Cardiac muscle cell (in vitro differentiated cells and primary cell): ENCODE data around the gene HS6ST3. TPM values are rescaled to one million over a fixed set of nuclear protein-coding genes. Genes with fewer than 3 reads are reported as not detected.

Source experiments
- DNase-seq, 2 donors: peaks; one replicate each; pipeline versions ENCODE4 v3.0.0 to v3.0.0-alpha.2; 2010 to 2017; ENCODE audit warnings: low read depth in 1 of 2, low spot score in 1 of 2
- H3K27ac ChIP-seq: fragments of 200-600 bp; sonication (generic); 2 replicates; pipeline ENCODE4 v1.5.1; 2016
- H3K27me3 ChIP-seq: fragments of 200-600 bp; sonication (generic); 2 replicates; pipeline ENCODE4 v1.6.0; 2016; ENCODE audit warnings: control low read depth
- H3K36me3 ChIP-seq: fragments of 200-600 bp; sonication (generic); 2 replicates; pipeline ENCODE4 v1.5.1; 2016; ENCODE audit warnings: control low read depth
- H3K4me1 ChIP-seq: fragments of 200-600 bp; sonication (generic); 2 replicates; pipeline ENCODE4 v1.8.1; 2017; ENCODE audit warnings: low read depth, mild to moderate bottlenecking, mixed run types
- H3K4me3 ChIP-seq: fragments of 200-600 bp; sonication (generic); 2 replicates; pipeline ENCODE4 v1.5.1; 2016; ENCODE audit warnings: mild to moderate bottlenecking
- H3K9me3 ChIP-seq: fragments of 200-600 bp; sonication (generic); 2 replicates; pipeline ENCODE4 v1.5.1; 2017; ENCODE audit warnings: low read depth, mild to moderate bottlenecking, control low read depth
- polyA plus RNA-seq: library from polyadenylated mRNA; unstranded; fragments of >200 nt; fragmentation: Nextera tagmentation; extraction: Ambion mirVana; gene quantifications from 2 replicates; pipeline ENCODE4 v1.2.1, GENCODE V29; 2016
- total RNA-seq: library from RNA; depleted of rRNA; stranded (reverse); fragments of >200 nt; gene quantifications from 2 replicates; pipeline ENCODE4 v1.2.3, GENCODE V29; 2016
- TF ChIP-seq, protein P1 (sequence below): IDR thresholded peaks from 2 replicates; pipeline ENCODE4 v1.5.1; 2012; ENCODE audit warnings: low read depth, mild to moderate bottlenecking, low read length

Gene HS6ST3
- total and polyA plus RNA-seq, 2 experiments from 2014 or later: 0.38 to 0.39 TPM

DNA sequence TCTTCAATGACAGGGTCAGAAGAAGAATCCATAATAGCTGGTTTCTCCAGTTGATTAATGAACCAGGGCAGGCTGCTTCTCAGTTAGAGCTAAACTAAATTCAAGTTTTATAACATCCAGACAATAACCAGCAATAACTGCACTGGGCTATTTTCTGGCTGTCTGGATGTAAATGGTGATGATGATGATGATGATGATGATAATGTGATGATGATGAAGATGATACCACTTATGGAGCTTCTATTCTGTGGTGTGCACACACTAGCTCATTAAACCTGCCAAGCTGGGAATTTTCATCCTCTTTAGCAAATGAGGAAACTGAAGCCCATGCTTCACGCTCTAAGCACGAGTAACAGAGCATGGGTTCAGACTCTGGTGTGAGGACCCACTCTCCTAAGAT is 772.2 kb downstream of the HS6ST3 start:
- Histone ChIP-seq H3K4me3 (no peak overlapping the region), H3K9me3 (no peaks in the 10 kb centered on the region), H3K27me3 (no peaks in the 10 kb centered on the region), H3K36me3 (no peaks in the 10 kb centered on the region), H3K27ac (no peak overlapping the region), H3K4me1 (no peaks in the 10 kb centered on the region)
- TF ChIP-seq, protein P1, sequence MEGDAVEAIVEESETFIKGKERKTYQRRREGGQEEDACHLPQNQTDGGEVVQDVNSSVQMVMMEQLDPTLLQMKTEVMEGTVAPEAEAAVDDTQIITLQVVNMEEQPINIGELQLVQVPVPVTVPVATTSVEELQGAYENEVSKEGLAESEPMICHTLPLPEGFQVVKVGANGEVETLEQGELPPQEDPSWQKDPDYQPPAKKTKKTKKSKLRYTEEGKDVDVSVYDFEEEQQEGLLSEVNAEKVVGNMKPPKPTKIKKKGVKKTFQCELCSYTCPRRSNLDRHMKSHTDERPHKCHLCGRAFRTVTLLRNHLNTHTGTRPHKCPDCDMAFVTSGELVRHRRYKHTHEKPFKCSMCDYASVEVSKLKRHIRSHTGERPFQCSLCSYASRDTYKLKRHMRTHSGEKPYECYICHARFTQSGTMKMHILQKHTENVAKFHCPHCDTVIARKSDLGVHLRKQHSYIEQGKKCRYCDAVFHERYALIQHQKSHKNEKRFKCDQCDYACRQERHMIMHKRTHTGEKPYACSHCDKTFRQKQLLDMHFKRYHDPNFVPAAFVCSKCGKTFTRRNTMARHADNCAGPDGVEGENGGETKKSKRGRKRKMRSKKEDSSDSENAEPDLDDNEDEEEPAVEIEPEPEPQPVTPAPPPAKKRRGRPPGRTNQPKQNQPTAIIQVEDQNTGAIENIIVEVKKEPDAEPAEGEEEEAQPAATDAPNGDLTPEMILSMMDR: no peak
- no peak for DNase-seq

DNA sequence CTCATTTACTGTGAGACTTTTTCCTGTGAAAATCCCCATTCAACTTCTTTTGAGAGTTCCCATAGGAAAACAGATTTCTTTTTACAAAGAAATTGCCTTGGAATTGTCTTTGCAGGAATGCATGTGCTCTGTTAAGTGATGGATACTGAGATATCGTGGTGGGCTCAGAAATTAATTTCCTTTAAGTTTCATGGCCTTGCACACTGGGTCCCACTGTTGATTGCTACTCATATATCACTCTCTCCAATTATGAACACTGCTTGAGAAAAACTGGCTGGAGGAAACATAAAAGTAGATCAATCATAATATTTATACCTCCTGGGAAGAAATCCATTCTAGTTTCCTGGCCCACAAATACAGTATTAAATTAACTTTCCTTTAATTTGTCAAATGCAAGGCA is 773.1 kb downstream of the HS6ST3 start:
- Histone ChIP-seq H3K36me3 (no peaks in the 10 kb centered on the region), H3K9me3 (no peaks in the 10 kb centered on the region), H3K27me3 (no peaks in the 10 kb centered on the region), H3K4me3 (no peak overlapping the region), H3K4me1 (no peaks in the 10 kb centered on the region), H3K27ac (no peak overlapping the region)
- TF ChIP-seq, protein P1: no peak
- no peak for DNase-seq

DNA sequence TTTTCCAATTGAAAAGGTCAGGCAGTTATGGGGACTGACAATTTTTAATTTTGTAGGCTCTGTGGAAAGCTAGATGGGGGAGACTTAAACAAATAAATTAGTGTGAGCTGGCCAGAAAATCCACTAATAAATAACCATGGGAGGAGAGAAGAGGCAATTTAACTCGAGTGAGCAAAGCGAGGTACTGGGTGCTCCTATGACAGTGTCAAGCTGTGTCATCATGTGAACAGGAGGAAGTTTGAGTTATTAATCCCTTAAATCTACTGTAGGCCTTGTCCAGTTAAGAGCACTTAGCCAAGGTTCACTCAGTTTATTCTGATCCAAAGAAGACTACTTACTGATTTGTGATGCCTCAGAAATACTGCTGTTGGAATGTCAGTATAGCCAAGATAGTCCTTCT is 781.6 kb downstream of the HS6ST3 start:
- DNase-seq: no peak
- TF ChIP-seq, protein P1: no peak
- Histone ChIP-seq H3K36me3 (no peaks in the 10 kb centered on the region), H3K4me1 (no peaks in the 10 kb centered on the region), H3K4me3 (no peak overlapping the region), H3K27me3 (no peaks in the 10 kb centered on the region), H3K9me3 (no peaks in the 10 kb centered on the region), H3K27ac (no peak overlapping the region)

DNA sequence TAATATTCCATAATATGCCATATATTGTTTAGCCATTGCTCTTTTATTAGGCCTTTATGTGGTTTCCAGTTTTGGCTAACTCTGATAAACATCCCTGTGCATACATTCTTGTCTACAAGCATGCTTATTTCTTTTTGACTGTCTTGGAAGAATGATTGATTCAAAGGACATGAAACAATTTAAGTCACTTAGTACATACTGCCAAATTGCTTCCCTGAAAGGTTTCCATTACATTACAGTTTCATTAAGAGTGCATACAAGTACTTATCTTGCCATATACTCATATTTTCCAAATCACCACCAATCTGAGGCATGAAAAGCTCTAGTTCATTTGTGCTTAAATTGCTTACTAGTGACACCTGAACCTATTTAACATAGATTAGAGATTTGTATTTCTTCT is 790.5 kb downstream of the HS6ST3 start:
- TF ChIP-seq, protein P1: no peak
- H3K27ac ChIP-seq: no peak overlapping the region
- H3K27me3 ChIP-seq: no peaks in the 10 kb centered on the region
- H3K4me3 ChIP-seq: no peak overlapping the region
- no peaks in the 10 kb centered on the region for H3K36me3 ChIP-seq
- H3K9me3 ChIP-seq: no peaks in the 10 kb centered on the region
- DNase-seq: no peak
- H3K4me1 ChIP-seq: no peaks in the 10 kb centered on the region

Other genes starting within 250 kb of the HS6ST3 start
- 25.7 and 43.6 TPM in 2 replicates for gene UGGT2, start 36.7 kb upstream of the HS6ST3 start, total RNA-seq
- gene UGGT2, start 36.7 kb upstream of the HS6ST3 start, polyA plus RNA-seq: 23.3 and 27.9 TPM in 2 replicates